GM12878 (cell line): ENCODE data around the gene SORL1.

Source experiments
- CBX3 ChIP-seq: fragments of 200-600 bp; sonication (generic); IDR thresholded peaks from 2 replicates; pipeline ENCODE4 v1.6.1; 2016; ENCODE audit warnings: low read depth, borderline replicate concordance
- CTCF ChIP-seq, 3 experiments: IDR thresholded peaks in 2 of 3; conservative IDR thresholded peaks in 1 of 3; 2 replicates each; pipeline ENCODE4 v1.5.1; 2011; ENCODE audit warnings: low read depth in 3 of 3, low read length in 3 of 3, mild to moderate bottlenecking in 3 of 3, control low read depth in 2 of 3, moderate library complexity in 2 of 3, inconsistent platforms in 1 of 3, mixed read lengths in 1 of 3; ENCODE audit not compliant: control insufficient read depth in 2 of 3, insufficient read depth in 1 of 3; ENCODE audit errors: extremely low read depth in 1 of 3
- E2F4 ChIP-seq: IDR thresholded peaks from 2 replicates; pipeline ENCODE4 v1.6.1; 2012; ENCODE audit warnings: low read depth, low read length, improper control_type of control experiment
- E4F1 ChIP-seq: fragments of 450-650 bp; IDR thresholded peaks from 2 replicates; pipeline ENCODE4 v1.6.1; 2018; ENCODE audit warnings: borderline replicate concordance, mild to moderate bottlenecking; ENCODE audit not compliant: partially characterized antibody
- EZH2 ChIP-seq: IDR thresholded peaks from 2 replicates; pipeline ENCODE4 v1.6.1; 2012; ENCODE audit warnings: low read depth, mild to moderate bottlenecking, control low read depth, inconsistent platforms, low read length, borderline replicate concordance; ENCODE audit not compliant: control insufficient read depth
- FOXK2 ChIP-seq: fragments of 450-650 bp; IDR thresholded peaks from 2 replicates; pipeline ENCODE4 v1.6.1; 2017; ENCODE audit warnings: mild to moderate bottlenecking, moderate library complexity
- GATAD2B ChIP-seq: fragments of 450-650 bp; conservative IDR thresholded peaks from 2 replicates; pipeline ENCODE4 v1.6.1; 2017; ENCODE audit warnings: low read depth, mild to moderate bottlenecking, moderate library complexity
- MLLT1 ChIP-seq: fragments of 450-650 bp; IDR thresholded peaks from 2 replicates; pipeline ENCODE4 v1.6.1; 2016; ENCODE audit warnings: mild to moderate bottlenecking
- POLR2A ChIP-seq: IDR thresholded peaks from 2 replicates; pipeline ENCODE4 v1.6.1; 2011; ENCODE audit warnings: low read depth, mild to moderate bottlenecking, low read length
- POLR2AphosphoS5 ChIP-seq: IDR thresholded peaks from 2 replicates; pipeline ENCODE4 v1.6.1; 2011; ENCODE audit warnings: mild to moderate bottlenecking, low read length, inconsistent platforms
- SP1 ChIP-seq: IDR thresholded peaks from one replicate; pipeline ENCODE4 v1.6.1; 2011; ENCODE audit warnings: low read depth, low read length
- SRF ChIP-seq, 2 experiments: IDR thresholded peaks; 2 replicates each; pipeline ENCODE4 v1.6.1; 2011; ENCODE audit warnings: low read depth in 2 of 2, low read length in 2 of 2, mild to moderate bottlenecking in 1 of 2, moderate library complexity in 1 of 2
- ZNF217 ChIP-seq: fragments of 450-650 bp; IDR thresholded peaks from 2 replicates; pipeline ENCODE4 v1.6.1; 2017; ENCODE audit warnings: antibody characterized with exemption, mild to moderate bottlenecking
- ZNF274 ChIP-seq: IDR thresholded peaks from one replicate; pipeline ENCODE4 v1.8.0; 2011; ENCODE audit not compliant: insufficient read length, insufficient read depth

GRCh38 chr11:121448011-121448410 lies 4.1 kb upstream of the SORL1 start:
- TF ChIP-seq E4F1 (no peak), GATAD2B (no peak), ZNF274 (no peak), POLR2AphosphoS5 (no peak), EZH2 (no peak), CTCF (IDR thresholded peaks at IDR 0.05 in 2 of 3, conservative IDR thresholded peaks at IDR 0.05 in 1 of 3; ENCODE audit: control insufficient read depth in 2 of 3, extremely low read depth in 1 of 3, insufficient read depth in 1 of 3, low read depth in 3 of 3, low read length in 3 of 3) (no peak), POLR2A (no peak), CBX3 (no peak), SP1 (no peak), E2F4 (no peak), SRF (IDR thresholded peaks at IDR 0.05; ENCODE audit: low read depth in 2 of 2, low read length in 2 of 2) (no peak), ZNF217 (no peak), MLLT1 (no peak), FOXK2 (no peak)
